SK-N-MC (cell line): Measurements from ENCODE around the gene NKAIN2.
"Not testable (repeated sequence)": the region's sequence is repeated elsewhere in the genome, so short reads cannot be mapped to it uniquely, and the experiment has no call there.

Source experiments
- DNase-seq: peaks from one replicate; pipeline ENCODE4 v3.0.0-alpha.2; 2011; ENCODE audit warnings: low read depth, low spot score
- H3K27ac ChIP-seq: fragments of 200-600 bp; sonication (generic); 2 replicates; pipeline ENCODE4 v1.5.1; 2016; ENCODE audit warnings: mixed run types
- H3K36me3 ChIP-seq: fragments of 200-600 bp; sonication (generic); 2 replicates; pipeline ENCODE4 v1.6.1; 2017; ENCODE audit warnings: antibody characterized with exemption, low read length, mixed read lengths; ENCODE audit not compliant: insufficient read depth
- H3K4me3 ChIP-seq: fragments of 200-600 bp; sonication (generic); 2 replicates; pipeline ENCODE4 v1.5.1; 2016
- H3K9ac ChIP-seq: fragments of 200-600 bp; sonication (generic); 2 replicates; pipeline ENCODE4 v1.8.0; 2017; ENCODE audit warnings: mixed run types, mixed read lengths; ENCODE audit not compliant: insufficient read length
- H3K9me3 ChIP-seq: fragments of 200-600 bp; sonication (generic); 2 replicates; pipeline ENCODE4 v1.6.1; 2017; ENCODE audit warnings: low read depth, mild to moderate bottlenecking, antibody characterized with exemption, low read length, moderate library complexity, mixed read lengths
- EZH2 ChIP-seq: fragments of 200-600 bp; sonication (generic); IDR thresholded peaks from one replicate; pipeline ENCODE4 v1.6.1; 2017; ENCODE audit warnings: antibody characterized with exemption
- FOXP2 ChIP-seq: optimal IDR thresholded peaks from 2 replicates; pipeline ENCODE3; 2011; ENCODE audit warnings: mild to moderate bottlenecking, moderate library complexity; ENCODE audit not compliant: insufficient read depth; ENCODE audit errors: extremely low read length, control extremely low read depth
- POLR2AphosphoS5 ChIP-seq: IDR thresholded peaks from 2 replicates; pipeline ENCODE4 v1.6.1; 2012; ENCODE audit warnings: mild to moderate bottlenecking, low read depth, low read length, borderline replicate concordance

The NKAIN2 gene

GRCh38 chr6:124002377-124003081 is 198.9 kb downstream of the NKAIN2 start:
- Histone ChIP-seq H3K27ac (no peak overlapping the region), H3K9ac (no peak overlapping the region), H3K36me3 (no peaks in the 10 kb centered on the region), H3K9me3 (no peaks in the 10 kb centered on the region), H3K4me3 (no peak overlapping the region)
- DNase-seq = no peak
- TF ChIP-seq POLR2AphosphoS5 (no peak), EZH2 (no peak), FOXP2 (no peak)

DNA sequence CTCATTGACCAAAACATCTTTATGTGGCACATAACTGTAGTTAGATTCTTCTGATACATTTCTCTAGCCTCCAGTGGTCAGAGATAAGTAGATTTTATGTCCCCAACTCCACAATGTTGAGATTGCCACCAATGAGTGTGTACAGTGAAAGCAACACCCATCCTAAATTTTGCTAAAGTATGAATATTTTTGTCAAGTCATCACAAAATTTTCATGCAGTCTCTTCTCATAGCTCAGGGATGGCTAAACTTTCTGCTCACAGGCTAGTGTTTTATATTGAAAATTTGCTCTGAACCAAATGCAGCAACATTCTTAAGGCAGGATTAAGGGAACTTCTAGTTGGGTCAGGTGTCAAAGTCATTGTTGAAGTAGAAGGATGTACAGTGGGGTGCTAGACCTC is 203.6 kb downstream of the NKAIN2 start:
- H3K36me3 ChIP-seq = no peaks in the 10 kb centered on the region
- H3K9ac ChIP-seq = no peak overlapping the region
- no peaks in the 10 kb centered on the region for H3K9me3 ChIP-seq
- no peak overlapping the region for H3K27ac ChIP-seq
- H3K4me3 ChIP-seq = no peak overlapping the region
- TF ChIP-seq POLR2AphosphoS5 (no peak), EZH2 (no peak), FOXP2 (no peak)
- no peak for DNase-seq

- DNase-seq = no peak
Measured at GRCh38 chr6:124008000-124008987, 204.6 kb downstream of the NKAIN2 start.

DNA sequence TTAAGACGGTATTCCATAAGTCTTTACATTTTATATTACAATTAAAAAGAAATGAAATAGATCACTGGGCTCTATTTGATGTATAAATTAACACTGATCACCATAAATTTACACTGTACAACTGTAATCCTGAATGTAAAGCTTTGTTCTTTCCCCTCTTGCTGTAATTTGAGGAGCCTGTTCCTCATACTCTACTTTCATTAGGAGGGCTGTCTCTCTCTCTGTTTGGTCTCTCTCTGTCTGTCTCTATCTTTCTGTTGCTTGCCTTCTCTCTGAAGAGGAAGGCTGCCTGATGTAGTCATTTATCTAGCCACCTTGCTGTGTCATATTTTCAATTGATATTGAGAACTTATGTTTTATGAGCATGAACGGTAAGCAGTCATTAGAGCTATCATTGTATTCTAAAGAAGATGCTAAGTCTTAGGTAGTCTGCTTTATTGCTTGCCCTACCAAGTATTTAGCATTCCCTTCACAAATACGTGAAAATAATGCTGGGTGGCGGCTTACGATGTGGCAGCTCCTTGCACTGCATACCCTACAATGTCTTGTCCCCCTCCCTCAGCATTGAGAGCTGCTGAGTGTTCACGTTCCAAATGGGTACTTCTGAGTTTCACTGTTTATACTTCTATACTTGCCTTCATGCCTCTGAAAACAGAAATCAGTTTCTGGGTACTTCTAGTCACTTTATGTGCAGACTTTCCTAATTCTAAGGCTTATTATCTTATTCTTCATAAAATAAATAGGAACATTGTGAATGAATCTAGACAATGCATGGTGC is 205.5 kb downstream of the NKAIN2 start:
- no peak overlapping the region for H3K9ac ChIP-seq
- DNase-seq = no peak
- TF ChIP-seq POLR2AphosphoS5 (no peak), EZH2 (no peak), FOXP2 (no peak)

More at GRCh38 chr6:124008000-124008987, 204.6 kb downstream of the NKAIN2 start:
- no peaks in the 10 kb centered on the region for H3K9me3 ChIP-seq
- H3K4me3 ChIP-seq = no peak overlapping the region
- no peak for TF ChIP-seq FOXP2
- no peak for TF ChIP-seq EZH2
- no peak for TF ChIP-seq POLR2AphosphoS5
- H3K36me3 ChIP-seq = no peaks in the 10 kb centered on the region
- H3K9ac ChIP-seq = no peak overlapping the region
- no peak overlapping the region for H3K27ac ChIP-seq

DNA sequence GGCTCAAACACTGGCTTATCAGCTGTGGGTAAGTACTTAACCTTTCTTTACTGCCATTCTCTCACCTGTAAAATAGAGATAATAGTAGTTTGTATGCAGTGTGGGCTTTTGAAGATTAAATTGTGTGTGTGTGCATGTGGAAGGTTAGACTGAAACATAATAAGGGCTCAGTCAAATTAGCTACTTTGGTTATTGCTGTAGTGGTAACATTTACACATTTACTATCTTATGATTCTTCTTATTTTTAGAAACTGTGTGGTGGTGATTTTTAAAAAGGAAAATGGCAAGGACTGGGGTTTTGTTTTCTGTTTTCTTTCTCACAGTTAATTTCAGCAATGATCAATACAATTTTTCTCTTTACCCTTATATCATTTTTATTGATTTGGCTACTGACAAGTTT is 206.9 kb downstream of the NKAIN2 start:
- no peaks in the 10 kb centered on the region for H3K36me3 ChIP-seq
- DNase-seq = no peak
- H3K9ac ChIP-seq = no peak overlapping the region
- H3K9me3 ChIP-seq = no peaks in the 10 kb centered on the region
- H3K27ac ChIP-seq = no peak overlapping the region
- TF ChIP-seq FOXP2 = no peak
- TF ChIP-seq POLR2AphosphoS5 = no peak
- no peak for TF ChIP-seq EZH2
- no peak overlapping the region for H3K4me3 ChIP-seq

More for the DNA sequence above, 205.5 kb downstream of the NKAIN2 start:
- no peaks in the 10 kb centered on the region for H3K36me3 ChIP-seq
- no peaks in the 10 kb centered on the region for H3K9me3 ChIP-seq
- no peak overlapping the region for H3K27ac ChIP-seq
- no peak overlapping the region for H3K4me3 ChIP-seq

GRCh38 chr6:124011180-124011579 is 207.5 kb downstream of the NKAIN2 start:
- Histone ChIP-seq H3K36me3 (no peaks in the 10 kb centered on the region), H3K27ac (no peak overlapping the region), H3K9me3 (no peaks in the 10 kb centered on the region), H3K9ac (no peak overlapping the region), H3K4me3 (no peak overlapping the region)
- no peak for TF ChIP-seq POLR2AphosphoS5
- TF ChIP-seq EZH2 = no peak
- TF ChIP-seq FOXP2 = no peak
- no peak for DNase-seq

DNA sequence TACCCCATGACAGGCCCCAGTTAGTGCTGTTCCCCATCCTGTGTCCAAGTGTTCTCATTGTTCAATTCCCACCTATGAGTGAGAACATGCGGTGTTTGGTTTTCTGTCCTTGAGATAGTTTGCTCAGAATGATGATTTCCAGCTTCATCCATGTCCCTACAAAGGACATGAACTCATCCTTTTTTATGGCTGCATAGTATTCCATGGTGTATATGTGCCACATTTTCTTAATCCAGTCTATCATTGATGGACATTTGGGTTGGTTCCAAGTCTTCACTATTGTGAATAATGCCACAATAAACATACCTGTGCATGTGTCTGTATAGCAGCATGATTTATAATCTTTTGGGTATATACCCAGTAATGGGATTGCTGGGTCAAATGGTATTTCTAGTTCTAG is 218.4 kb downstream of the NKAIN2 start:
- not testable (repeated sequence) for H3K9ac ChIP-seq, DNase-seq, H3K4me3 ChIP-seq, H3K36me3 ChIP-seq, H3K27ac ChIP-seq, H3K9me3 ChIP-seq

DNA sequence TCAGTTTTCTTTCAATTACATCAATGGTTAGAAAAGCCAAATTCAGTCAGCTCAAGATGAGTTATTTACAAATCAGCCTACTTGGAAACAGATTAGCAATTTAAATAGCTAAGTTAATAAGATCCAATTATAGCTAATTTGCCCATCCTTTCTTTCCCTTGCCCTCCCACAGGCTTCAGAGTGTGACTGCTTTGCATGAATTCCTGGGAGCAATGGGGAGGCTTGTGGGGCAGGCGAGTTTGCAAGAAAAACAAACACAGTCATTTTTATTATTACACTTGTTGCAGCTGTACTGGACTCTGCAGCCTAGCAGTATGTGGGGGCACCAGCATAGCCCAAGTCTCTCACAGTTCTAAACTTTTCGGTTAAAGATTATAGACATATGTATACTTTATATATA is 219.0 kb downstream of the NKAIN2 start:
- DNase-seq = no peak

More for the DNA sequence above, 219.0 kb downstream of the NKAIN2 start:
- no peak overlapping the region for H3K9ac ChIP-seq
- no peak overlapping the region for H3K4me3 ChIP-seq
- TF ChIP-seq POLR2AphosphoS5 = no peak
- TF ChIP-seq EZH2 = no peak
- no peak for TF ChIP-seq FOXP2
- no peaks in the 10 kb centered on the region for H3K9me3 ChIP-seq
- H3K36me3 ChIP-seq = no peaks in the 10 kb centered on the region
- H3K27ac ChIP-seq = no peak overlapping the region
